Testis (tissue), 3 donors: ENCODE data around the gene STAC. TPM values are rescaled to one million over a fixed set of nuclear protein-coding genes. Genes with fewer than 3 reads are reported as not detected.

Experiments
- DNase-seq: peaks from one replicate; pipeline ENCODE4 v3.0.0-alpha.2; 2019
- H3K27ac ChIP-seq, 2 donors: fragments of 200-600 bp; sonication (generic); one replicate each; pipeline ENCODE4 v1.5.1; 2019
- H3K27me3 ChIP-seq: fragments of 200-600 bp; sonication (generic); one replicate; pipeline ENCODE4 v1.5.1; 2019
- H3K36me3 ChIP-seq: fragments of 200-600 bp; sonication (generic); one replicate; pipeline ENCODE4 v1.5.1; 2017; ENCODE audit warnings: low read depth; ENCODE audit errors: missing control alignments
- H3K4me1 ChIP-seq: fragments of 200-600 bp; sonication (generic); one replicate; pipeline ENCODE4 v1.5.1; 2019
- H3K4me3 ChIP-seq, 2 donors: fragments of 200-600 bp; sonication (generic); one replicate each; pipeline ENCODE4 v1.5.1; 2017 to 2019
- H3K9me3 ChIP-seq: fragments of 200-600 bp; sonication (generic); one replicate; pipeline ENCODE4 v1.5.1; 2017
- CTCF ChIP-seq, 3 experiments: fragments of 450-650 bp in 2 of 3; fragments of 200-600 bp in 1 of 3; sonication (generic) in 1 of 3; IDR thresholded peaks; one replicate each; pipeline ENCODE4 v1.5.1; 2016 to 2019; ENCODE audit warnings: antibody characterized with exemption in 3 of 3, mild to moderate bottlenecking in 2 of 3, moderate library complexity in 1 of 3
- POLR2A ChIP-seq: fragments of 450-650 bp; IDR thresholded peaks from one replicate; pipeline ENCODE4 v1.6.1; 2017; ENCODE audit warnings: antibody characterized with exemption, mild to moderate bottlenecking, moderate library complexity
- WGBS, 2 donors: methylation state at CpG; one replicate each; pipeline ENCODE4 v1.1.5; 2018; 5-methylcytosine and 5-hydroxymethylcytosine counted together
- intact Hi-C: fragments of 100-400 bp; cut with DNase I; formaldehyde crosslinking; loops from one replicate; pipeline ENCODE4 v1.15.1; 2023; ENCODE audit warnings: low total_unique reads
- polyA plus RNA-seq: library from polyadenylated mRNA; stranded (reverse); fragments of 350-450 nt; fragmentation: Illumina TruSeq; extraction: RNeasy Lipid Tissue Mini Kit (QIAGEN cat#74804); gene quantifications from one replicate; pipeline ENCODE4 v1.2.3, GENCODE V29; 2014; ENCODE audit warnings: low read depth, low replicate concordance; ENCODE audit not compliant: insufficient read depth
- total RNA-seq, 2 donors: library from RNA; depleted of rRNA; stranded (reverse); fragments of >200 nt; gene quantifications; one replicate each; pipeline ENCODE4 v1.2.3, GENCODE V29; 2016

The STAC gene
- total and polyA plus RNA-seq, 3 donors from 2014 or later: 4.8 to 9.4 (median 7.1) TPM

GRCh38 chr3:36519682-36520081, 139.4 kb downstream of the STAC start:
- 80 to 85% methylated on average over 3 of the region's 3 CpGs for WGBS, 2 donors
- Histone ChIP-seq H3K4me3 (no peak overlapping the region), H3K27me3 (no peaks in the 10 kb centered on the region), H3K9me3 (no peaks in the 10 kb centered on the region), H3K4me1 (no peaks in the 10 kb centered on the region), H3K27ac (no peak overlapping the region), H3K36me3 (no peaks in the 10 kb centered on the region)
- intact Hi-C loops: no loop called here
- no peak for DNase-seq
- no peak for TF ChIP-seq CTCF (IDR thresholded peaks at IDR 0.05)
- no peak for TF ChIP-seq POLR2A

GRCh38 chr3:36520241-36521006, 140.1 kb downstream of the STAC start:
- no peaks in the 10 kb centered on the region for H3K4me1 ChIP-seq
- H3K9me3 ChIP-seq: no peaks in the 10 kb centered on the region
- no peak overlapping the region for H3K4me3 ChIP-seq
- WGBS, 2 donors: 75 to 81% methylated on average over 4 of the region's 4 CpGs
- intact Hi-C loops: no loop called here
- no peaks in the 10 kb centered on the region for H3K36me3 ChIP-seq
- no peak overlapping the region for H3K27ac ChIP-seq
- TF ChIP-seq CTCF (IDR thresholded peaks at IDR 0.05) (no peak), POLR2A (no peak)
- H3K27me3 ChIP-seq: no peaks in the 10 kb centered on the region
- no peak for DNase-seq

- 60 to 78% methylated on average over 2 of the region's 2 CpGs for WGBS, 2 donors
- no peaks in the 10 kb centered on the region for H3K4me1 ChIP-seq
- no peak for DNase-seq
- no peak overlapping the region for H3K4me3 ChIP-seq
- TF ChIP-seq CTCF (IDR thresholded peaks at IDR 0.05) (no peak), POLR2A (no peak)
- intact Hi-C loops: no loop called here
- no peaks in the 10 kb centered on the region for H3K36me3 ChIP-seq
- no peaks in the 10 kb centered on the region for H3K27me3 ChIP-seq
- H3K27ac ChIP-seq: no peak overlapping the region
- H3K9me3 ChIP-seq: no peaks in the 10 kb centered on the region
These were observed 140.7 kb downstream of the STAC start for GRCh38 chr3:36521007-36521379.

GRCh38 chr3:36524560-36524959, 144.3 kb downstream of the STAC start:
- no peak for TF ChIP-seq POLR2A
- no peak for TF ChIP-seq CTCF (IDR thresholded peaks at IDR 0.05)
- no peaks in the 10 kb centered on the region for H3K27me3 ChIP-seq
- H3K4me3 ChIP-seq: no peak overlapping the region
- intact Hi-C loops: no loop called here
- DNase-seq: no peak
- H3K9me3 ChIP-seq: no peaks in the 10 kb centered on the region
- H3K4me1 ChIP-seq: no peaks in the 10 kb centered on the region
- no peak overlapping the region for H3K27ac ChIP-seq
- WGBS, 2 donors: 74 to 90% methylated on average over 3 of the region's 3 CpGs
- H3K36me3 ChIP-seq: no peaks in the 10 kb centered on the region
